SK-N-SH (cell line): ENCODE measurements around the gene UBE2G1. TPM values are rescaled to one million over a fixed set of nuclear protein-coding genes. Genes with fewer than 3 reads are reported as not detected.

ENCODE experiments used
- CTCF ChIA-PET: fragments of 300-600, 350-600 bp; formaldehyde crosslinking; extraction: SDS; loops from one replicate; lab custom pipeline; 2021; lab: Yijun Ruan, JAX
- POLR2A ChIA-PET: fragments of 350-600 bp; sonication (Branson Sonifier 250); formaldehyde crosslinking; extraction: SDS; loops from one replicate; lab custom pipeline; 2020; ENCODE audit warnings: antibody characterized with exemption, inconsistent platforms; lab: Yijun Ruan, JAX
- DNase-seq: peaks from one replicate; pipeline ENCODE4 v3.0.0; 2012
- H2AFZ ChIP-seq: fragments of 200-600 bp; sonication (generic); 2 replicates; pipeline ENCODE4 v1.8.1; 2016; ENCODE audit warnings: antibody characterized with exemption, mild to moderate bottlenecking, low read depth
- H3F3A ChIP-seq: fragments of 200-600 bp; sonication (generic); replicated peaks from 2 replicates; pipeline ENCODE3; 2016; ENCODE audit warnings: antibody characterized with exemption, mild to moderate bottlenecking; ENCODE audit not compliant: insufficient read depth
- H3K27ac ChIP-seq, 2 experiments: fragments of 200-500 bp in 1 of 2; fragments of 200-600 bp in 1 of 2; sonication (Bioruptor generic) in 1 of 2; sonication (generic), shearing (Covaris generic) in 1 of 2; 2 replicates each; pipeline versions ENCODE4 v1.5.1 to v1.6.1; 2014 to 2016; ENCODE audit warnings: low read depth in 2 of 2, inconsistent platforms in 1 of 2, low read length in 1 of 2, mild to moderate bottlenecking in 1 of 2, mixed read lengths in 1 of 2
- H3K27me3 ChIP-seq: fragments of 200-600 bp; sonication (generic), shearing (Covaris generic); 2 replicates; pipeline ENCODE4 v1.6.1; 2016; ENCODE audit warnings: mixed run types; ENCODE audit not compliant: insufficient read depth
- H3K36me3 ChIP-seq, 2 experiments: fragments of 200-500 bp in 1 of 2; fragments of 200-600 bp in 1 of 2; sonication (Bioruptor generic) in 1 of 2; sonication (generic) in 1 of 2; replicated peaks in 1 of 2; 2 replicates each; pipeline versions ENCODE3 to v1.5.1; 2014 to 2016; ENCODE audit warnings: low read length in 1 of 2, mild to moderate bottlenecking in 1 of 2; ENCODE audit not compliant: insufficient read depth in 2 of 2, control insufficient read depth in 1 of 2
- H3K4me1 ChIP-seq, 2 experiments: fragments of 200-500 bp in 1 of 2; fragments of 200-600 bp in 1 of 2; sonication (Bioruptor generic) in 1 of 2; sonication (generic), shearing (Covaris generic) in 1 of 2; 2 replicates each; pipeline versions ENCODE4 v1.5.1 to v1.6.1; 2014 to 2016; ENCODE audit warnings: low read depth in 1 of 2, low read length in 1 of 2, mixed run types in 1 of 2; ENCODE audit not compliant: insufficient read depth in 2 of 2, control insufficient read depth in 1 of 2
- H3K4me2 ChIP-seq: fragments of 200-600 bp; sonication (generic), shearing (Covaris generic); 2 replicates; pipeline ENCODE4 v1.6.1; 2017; ENCODE audit warnings: mixed run types
- H3K4me3 ChIP-seq, 2 experiments: fragments of 200-500 bp in 1 of 2; fragments of 200-600 bp in 1 of 2; sonication (Bioruptor generic) in 1 of 2; sonication (generic), shearing (Covaris generic) in 1 of 2; 2 replicates each; pipeline versions ENCODE4 v1.5.1 to v1.8.1; 2014 to 2016; ENCODE audit warnings: low read depth in 2 of 2, inconsistent platforms in 1 of 2, low read length in 1 of 2, mild to moderate bottlenecking in 1 of 2, mixed read lengths in 1 of 2, moderate library complexity in 1 of 2
- H3K79me2 ChIP-seq: fragments of 200-600 bp; sonication (generic); 2 replicates; pipeline ENCODE4 v1.8.1; 2017; ENCODE audit warnings: mild to moderate bottlenecking; ENCODE audit not compliant: insufficient read depth
- H3K9ac ChIP-seq: fragments of 200-600 bp; sonication (generic); 2 replicates; pipeline ENCODE4 v1.6.1; 2017; ENCODE audit warnings: mixed run types
- H3K9me2 ChIP-seq: fragments of 200-600 bp; sonication (generic); 2 replicates; pipeline ENCODE4 v1.6.1; 2017; ENCODE audit warnings: mixed run types
- H3K9me3 ChIP-seq: fragments of 200-600 bp; sonication (generic); 2 replicates; pipeline ENCODE4 v1.6.1; 2017; ENCODE audit warnings: mixed run types, mild to moderate bottlenecking, moderate library complexity
- H4K20me1 ChIP-seq: fragments of 200-600 bp; sonication (generic); 2 replicates; pipeline ENCODE4 v1.6.1; 2017; ENCODE audit warnings: mild to moderate bottlenecking, mixed run types; ENCODE audit not compliant: insufficient read depth
- ELF1 ChIP-seq: IDR thresholded peaks from 2 replicates; pipeline ENCODE4 v1.4.0; 2012
- FOXM1 ChIP-seq: IDR thresholded peaks from 2 replicates; pipeline ENCODE4 v1.4.0; 2012; ENCODE audit warnings: low read depth, mild to moderate bottlenecking
- JUND ChIP-seq: IDR thresholded peaks from 2 replicates; pipeline ENCODE4 v1.4.0; 2012
- MXI1 ChIP-seq: IDR thresholded peaks from 2 replicates; pipeline ENCODE4 v1.6.1; 2012; ENCODE audit warnings: mild to moderate bottlenecking, low read depth, low read length, improper control_type of control experiment
- NRF1 ChIP-seq: IDR thresholded peaks from 2 replicates; pipeline ENCODE4 v1.6.1; 2012; ENCODE audit warnings: low read depth, mild to moderate bottlenecking, low read length
- RFX5 ChIP-seq: IDR thresholded peaks from 2 replicates; pipeline ENCODE4 v1.6.1; 2012; ENCODE audit warnings: mild to moderate bottlenecking, improper control_type of control experiment, low read length
- SMC3 ChIP-seq: IDR thresholded peaks from 2 replicates; pipeline ENCODE4 v1.6.1; 2012; ENCODE audit warnings: low read depth, low read length, improper control_type of control experiment
- TCF12 ChIP-seq: IDR thresholded peaks from 2 replicates; pipeline ENCODE4 v1.4.0; 2012
- YY1 ChIP-seq: IDR thresholded peaks from 2 replicates; pipeline ENCODE4 v1.4.0; 2012; ENCODE audit warnings: low read depth, mild to moderate bottlenecking
- WGBS: methylation state at CpG from one replicate; pipeline ENCODE4 v1.1.6; 2017; ENCODE audit warnings: low lambda C conversion rate; 5-methylcytosine and 5-hydroxymethylcytosine counted together
- polyA plus RNA-seq, 3 experiments: library from polyadenylated mRNA; depleted of rRNA; stranded (reverse); fragments of >200 nt; gene quantifications; 2 replicates each; pipeline ENCODE4 v1.2.3, GENCODE V29; 2012
- TF ChIP-seq, protein P1 (sequence below): IDR thresholded peaks from 2 replicates; pipeline ENCODE4 v1.4.0; 2012; ENCODE audit warnings: low read depth, borderline replicate concordance
- TF ChIP-seq, protein P2 (sequence below): IDR thresholded peaks from 2 replicates; pipeline ENCODE4 v1.6.1; 2012; ENCODE audit warnings: mild to moderate bottlenecking, low read depth, low read length, moderate library complexity
- TF ChIP-seq, protein P3 (sequence below): IDR thresholded peaks from 2 replicates; pipeline ENCODE4 v1.4.0; 2012; ENCODE audit warnings: low read depth
- TF ChIP-seq, protein P4 (sequence below): IDR thresholded peaks from 2 replicates; pipeline ENCODE4 v1.4.0; 2012; ENCODE audit warnings: low read depth, borderline replicate concordance
- TF ChIP-seq, protein P5 (sequence below): fragments of 200-600 bp; sonication (generic); IDR thresholded peaks from 2 replicates; pipeline ENCODE4 v1.6.1; 2017; ENCODE audit warnings: antibody characterized with exemption, mild to moderate bottlenecking, moderate library complexity

UBE2G1 gene
- polyA plus RNA-seq, 1 of the 3 experiments (the other 2 are of a cell fraction): 23.2 TPM

DNA sequence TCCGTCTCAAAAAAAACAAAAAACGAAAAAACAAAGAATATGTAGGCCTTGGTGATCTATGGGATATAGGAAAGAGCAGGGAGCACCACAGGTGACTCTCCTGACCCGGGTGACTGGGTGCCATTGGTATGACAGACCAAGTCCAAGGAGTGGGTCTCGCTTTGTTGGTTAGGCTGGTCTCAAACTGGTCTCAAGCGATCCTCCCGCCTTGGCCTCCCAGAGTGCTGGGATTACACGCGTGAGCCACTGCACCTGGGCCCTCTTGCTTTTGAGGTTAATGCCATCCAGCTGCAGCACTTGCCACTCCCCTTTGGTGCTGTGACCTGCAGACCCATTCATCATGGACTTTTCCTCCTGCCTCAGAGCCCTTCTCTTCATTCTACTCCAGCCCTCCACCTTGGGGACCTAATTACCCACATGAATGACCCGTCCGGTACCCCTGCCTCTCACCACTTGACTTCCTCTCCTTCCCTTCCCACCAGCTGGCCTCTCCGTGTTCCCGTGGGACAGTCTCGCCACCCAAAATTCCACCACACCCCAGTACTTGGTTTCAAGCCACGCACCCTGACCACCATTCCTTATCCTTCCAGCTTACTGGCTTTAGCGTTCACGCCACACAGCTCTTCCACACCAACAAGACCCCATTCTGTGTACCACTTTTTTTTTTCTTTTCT, 3.2 kb upstream of the UBE2G1 start:
- H4K20me1 ChIP-seq: peaks cover 4% of the 10 kb centered on the region
- DNase-seq: no peak
- H3K9me3 ChIP-seq: no peaks in the 10 kb centered on the region
- H3K9ac ChIP-seq: no peak overlapping the region
- ChIA-PET CTCF (interaction anchor here (1.8 kb wide), 1 partner anchor 170 kb away, joined by 5 read pairs; no protein-coding TSS in a partner anchor), POLR2A (no interaction called here)
- no peaks in the 10 kb centered on the region for H3K36me3 ChIP-seq
- peaks cover 17% of the 10 kb centered on the region for H3K79me2 ChIP-seq
- peaks cover 7% of the 10 kb centered on the region for H3F3A ChIP-seq
- no peak overlapping the region for H2AFZ ChIP-seq
- WGBS: 89% methylated on average over 14 of the region's 16 CpGs
- no peak overlapping the region for H3K4me3 ChIP-seq
- no peaks in the 10 kb centered on the region for H3K9me2 ChIP-seq
- no peak overlapping the region for H3K4me2 ChIP-seq
- TF ChIP-seq, protein P1, sequence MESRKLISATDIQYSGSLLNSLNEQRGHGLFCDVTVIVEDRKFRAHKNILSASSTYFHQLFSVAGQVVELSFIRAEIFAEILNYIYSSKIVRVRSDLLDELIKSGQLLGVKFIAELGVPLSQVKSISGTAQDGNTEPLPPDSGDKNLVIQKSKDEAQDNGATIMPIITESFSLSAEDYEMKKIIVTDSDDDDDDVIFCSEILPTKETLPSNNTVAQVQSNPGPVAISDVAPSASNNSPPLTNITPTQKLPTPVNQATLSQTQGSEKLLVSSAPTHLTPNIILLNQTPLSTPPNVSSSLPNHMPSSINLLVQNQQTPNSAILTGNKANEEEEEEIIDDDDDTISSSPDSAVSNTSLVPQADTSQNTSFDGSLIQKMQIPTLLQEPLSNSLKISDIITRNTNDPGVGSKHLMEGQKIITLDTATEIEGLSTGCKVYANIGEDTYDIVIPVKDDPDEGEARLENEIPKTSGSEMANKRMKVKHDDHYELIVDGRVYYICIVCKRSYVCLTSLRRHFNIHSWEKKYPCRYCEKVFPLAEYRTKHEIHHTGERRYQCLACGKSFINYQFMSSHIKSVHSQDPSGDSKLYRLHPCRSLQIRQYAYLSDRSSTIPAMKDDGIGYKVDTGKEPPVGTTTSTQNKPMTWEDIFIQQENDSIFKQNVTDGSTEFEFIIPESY: no peak
- TF ChIP-seq ELF1 (no peak), MXI1 (no peak), YY1 (no peak), NRF1 (no peak), SMC3 (no peak)
- TF ChIP-seq, protein P2, sequence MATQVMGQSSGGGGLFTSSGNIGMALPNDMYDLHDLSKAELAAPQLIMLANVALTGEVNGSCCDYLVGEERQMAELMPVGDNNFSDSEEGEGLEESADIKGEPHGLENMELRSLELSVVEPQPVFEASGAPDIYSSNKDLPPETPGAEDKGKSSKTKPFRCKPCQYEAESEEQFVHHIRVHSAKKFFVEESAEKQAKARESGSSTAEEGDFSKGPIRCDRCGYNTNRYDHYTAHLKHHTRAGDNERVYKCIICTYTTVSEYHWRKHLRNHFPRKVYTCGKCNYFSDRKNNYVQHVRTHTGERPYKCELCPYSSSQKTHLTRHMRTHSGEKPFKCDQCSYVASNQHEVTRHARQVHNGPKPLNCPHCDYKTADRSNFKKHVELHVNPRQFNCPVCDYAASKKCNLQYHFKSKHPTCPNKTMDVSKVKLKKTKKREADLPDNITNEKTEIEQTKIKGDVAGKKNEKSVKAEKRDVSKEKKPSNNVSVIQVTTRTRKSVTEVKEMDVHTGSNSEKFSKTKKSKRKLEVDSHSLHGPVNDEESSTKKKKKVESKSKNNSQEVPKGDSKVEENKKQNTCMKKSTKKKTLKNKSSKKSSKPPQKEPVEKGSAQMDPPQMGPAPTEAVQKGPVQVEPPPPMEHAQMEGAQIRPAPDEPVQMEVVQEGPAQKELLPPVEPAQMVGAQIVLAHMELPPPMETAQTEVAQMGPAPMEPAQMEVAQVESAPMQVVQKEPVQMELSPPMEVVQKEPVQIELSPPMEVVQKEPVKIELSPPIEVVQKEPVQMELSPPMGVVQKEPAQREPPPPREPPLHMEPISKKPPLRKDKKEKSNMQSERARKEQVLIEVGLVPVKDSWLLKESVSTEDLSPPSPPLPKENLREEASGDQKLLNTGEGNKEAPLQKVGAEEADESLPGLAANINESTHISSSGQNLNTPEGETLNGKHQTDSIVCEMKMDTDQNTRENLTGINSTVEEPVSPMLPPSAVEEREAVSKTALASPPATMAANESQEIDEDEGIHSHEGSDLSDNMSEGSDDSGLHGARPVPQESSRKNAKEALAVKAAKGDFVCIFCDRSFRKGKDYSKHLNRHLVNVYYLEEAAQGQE: no peak
- TF ChIP-seq, all 33 proteins: peak for 0
- Histone ChIP-seq H3K27ac (no peak overlapping the region), H3K4me1 (peaks cover 1 to 3% of the 10 kb centered on the region in 2 experiments; a peak in 1 of 4 replicates), H3K27me3 (no peaks in the 10 kb centered on the region)

DNA sequence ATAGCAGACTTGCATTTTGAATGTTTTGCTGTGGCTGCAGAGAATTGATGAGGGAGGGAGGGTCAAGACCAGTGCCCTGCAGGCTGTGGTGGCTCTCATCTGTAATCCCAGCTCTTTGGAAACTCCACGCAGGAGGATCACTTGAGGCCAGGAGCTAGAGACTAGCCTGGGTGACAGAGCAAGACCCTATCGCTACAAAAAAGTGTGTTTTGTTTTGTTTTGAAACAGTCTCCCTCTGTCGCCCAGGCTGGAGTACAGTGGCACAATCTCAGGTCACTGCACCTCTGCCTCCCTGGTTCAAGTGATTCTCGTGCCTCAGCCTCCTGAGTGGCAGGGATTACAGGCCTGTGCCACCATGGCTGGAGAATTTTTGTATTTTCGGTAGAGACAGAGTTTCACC, 1.9 kb upstream of the UBE2G1 start:
- Histone ChIP-seq H3K9me2 (no peaks in the 10 kb centered on the region), H3K9ac (no peak overlapping the region), H3F3A (peaks cover 8% of the 10 kb centered on the region), H3K27me3 (no peaks in the 10 kb centered on the region), H2AFZ (no peak overlapping the region), H3K79me2 (peaks cover 31% of the 10 kb centered on the region), H3K4me3 (no peak overlapping the region), H3K36me3 (no peaks in the 10 kb centered on the region), H3K4me2 (no peak overlapping the region), H3K27ac (no peak overlapping the region), H3K9me3 (no peaks in the 10 kb centered on the region), H4K20me1 (peaks cover 15% of the 10 kb centered on the region), H3K4me1 (peaks cover 3 to 4% of the 10 kb centered on the region in 2 experiments; a peak in 1 of 4 replicates)
- ChIA-PET CTCF (interaction anchor here (0.6 to 3.6 kb wide), 2 partner anchors 56 to 153 kb away, joined by 3 to 18 read pairs; no protein-coding TSS in a partner anchor), POLR2A (no interaction called here)
- no peak for DNase-seq
- WGBS: 95% methylated on average over 5 of the region's 5 CpGs
- TF ChIP-seq, protein P3, sequence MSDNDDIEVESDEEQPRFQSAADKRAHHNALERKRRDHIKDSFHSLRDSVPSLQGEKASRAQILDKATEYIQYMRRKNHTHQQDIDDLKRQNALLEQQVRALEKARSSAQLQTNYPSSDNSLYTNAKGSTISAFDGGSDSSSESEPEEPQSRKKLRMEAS: no peak
- TF ChIP-seq JUND (no peak), TCF12 (no peak), RFX5 (no peak), ELF1 (no peak), YY1 (no peak), FOXM1 (no peak)
- TF ChIP-seq, protein P4, sequence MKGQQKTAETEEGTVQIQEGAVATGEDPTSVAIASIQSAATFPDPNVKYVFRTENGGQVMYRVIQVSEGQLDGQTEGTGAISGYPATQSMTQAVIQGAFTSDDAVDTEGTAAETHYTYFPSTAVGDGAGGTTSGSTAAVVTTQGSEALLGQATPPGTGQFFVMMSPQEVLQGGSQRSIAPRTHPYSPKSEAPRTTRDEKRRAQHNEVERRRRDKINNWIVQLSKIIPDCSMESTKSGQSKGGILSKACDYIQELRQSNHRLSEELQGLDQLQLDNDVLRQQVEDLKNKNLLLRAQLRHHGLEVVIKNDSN: no peak
- TF ChIP-seq, protein P2: no peak
- TF ChIP-seq, protein P5, sequence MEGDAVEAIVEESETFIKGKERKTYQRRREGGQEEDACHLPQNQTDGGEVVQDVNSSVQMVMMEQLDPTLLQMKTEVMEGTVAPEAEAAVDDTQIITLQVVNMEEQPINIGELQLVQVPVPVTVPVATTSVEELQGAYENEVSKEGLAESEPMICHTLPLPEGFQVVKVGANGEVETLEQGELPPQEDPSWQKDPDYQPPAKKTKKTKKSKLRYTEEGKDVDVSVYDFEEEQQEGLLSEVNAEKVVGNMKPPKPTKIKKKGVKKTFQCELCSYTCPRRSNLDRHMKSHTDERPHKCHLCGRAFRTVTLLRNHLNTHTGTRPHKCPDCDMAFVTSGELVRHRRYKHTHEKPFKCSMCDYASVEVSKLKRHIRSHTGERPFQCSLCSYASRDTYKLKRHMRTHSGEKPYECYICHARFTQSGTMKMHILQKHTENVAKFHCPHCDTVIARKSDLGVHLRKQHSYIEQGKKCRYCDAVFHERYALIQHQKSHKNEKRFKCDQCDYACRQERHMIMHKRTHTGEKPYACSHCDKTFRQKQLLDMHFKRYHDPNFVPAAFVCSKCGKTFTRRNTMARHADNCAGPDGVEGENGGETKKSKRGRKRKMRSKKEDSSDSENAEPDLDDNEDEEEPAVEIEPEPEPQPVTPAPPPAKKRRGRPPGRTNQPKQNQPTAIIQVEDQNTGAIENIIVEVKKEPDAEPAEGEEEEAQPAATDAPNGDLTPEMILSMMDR: no peak
